ENCODE data around the gene NCR2. TPM values are rescaled to one million over a fixed set of nuclear protein-coding genes. Genes with fewer than 3 reads are reported as not detected.

NCR2 gene
- total and polyA plus RNA-seq, 9 of the 15 experiments (the other 6 are each of a cell fraction or from before 2014, with no cell fraction given) = not detected

DNA sequence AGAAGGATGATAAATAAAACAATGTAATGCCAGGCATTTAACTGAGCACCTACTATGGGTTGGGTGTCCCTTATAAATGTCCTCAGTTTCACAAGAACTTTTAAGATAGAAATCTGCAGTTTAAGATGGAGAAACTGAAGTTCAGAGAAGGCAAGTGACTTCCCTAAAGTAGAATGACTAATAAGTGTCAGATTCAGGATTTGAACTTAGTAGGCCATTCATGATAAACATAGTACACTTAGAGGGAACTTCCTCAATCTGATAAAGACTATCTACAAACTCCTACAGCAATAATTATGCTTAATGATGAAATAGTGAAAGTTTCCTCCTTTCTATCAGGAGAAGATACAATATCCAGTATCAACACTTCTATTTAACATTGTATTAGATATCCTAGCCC, 43.9 kb downstream of the NCR2 start:
- no TSS peak for BruUV-seq (replicated peaks)
- H3K36me3 ChIP-seq (ENCODE audit: control insufficient read depth, insufficient read depth, low read length) = no peaks in the 10 kb centered on the region
- H2AFZ ChIP-seq (ENCODE audit: low read depth, low read length) = no peak overlapping the region
- in situ Hi-C loops (cut with MboI) = no loop called here
- no peak for FAIRE-seq
- H3K4me1 ChIP-seq (replicated peaks in 1 of 2; ENCODE audit: control insufficient read depth in 2 of 2, insufficient read depth in 2 of 2, low read length in 2 of 2) = peaks cover 0 to 2% of the 10 kb centered on the region in 2 experiments; a peak in 2 of 5 replicates
- H3K9ac ChIP-seq (ENCODE audit: insufficient read depth in 1 of 2, low read depth in 2 of 2, low read length in 2 of 2) = no peak overlapping the region
- intact Hi-C loops (cut with micrococcal nuclease) = no loop called here
- H3K9me1 ChIP-seq (ENCODE audit: control insufficient read depth, insufficient read depth, low read length) = no peaks in the 10 kb centered on the region
- H3K79me2 ChIP-seq (ENCODE audit: control insufficient read depth, insufficient read depth, low read length) = no peaks in the 10 kb centered on the region
- no peak overlapping the region for H3K4me3 ChIP-seq
- no peaks in the 10 kb centered on the region for H3K9me3 ChIP-seq (replicated peaks; ENCODE audit: control insufficient read depth, insufficient read depth, low read depth, low read length)
- peaks cover 24 to 39% of the 10 kb centered on the region in 2 experiments; a peak in 4 of 5 replicates for H3K27me3 ChIP-seq (ENCODE audit: control insufficient read depth in 2 of 2, insufficient read depth in 2 of 2, low read length in 2 of 2)
- ChIA-PET CTCF (ENCODE audit: low intra/inter-chr PET ratio) (interaction anchor here (0.6 kb wide), 1 partner anchor 303 kb away, joined by 4 read pairs; no protein-coding TSS in a partner anchor), POLR2A (no interaction called here)
- peaks cover 3% of the 10 kb centered on the region; the same call in 1 of the 2 replicates for H4K20me1 ChIP-seq (replicated peaks; ENCODE audit: control insufficient read depth, insufficient read depth, low read length)
- DNase-seq (ENCODE audit: extremely low read depth in 1 of 4, low spot score in 3 of 4) = no peak
- H3K4me2 ChIP-seq (ENCODE audit: insufficient read depth, low read length) = no peak overlapping the region
- no peak for ATAC-seq
- H3K27ac ChIP-seq (ENCODE audit: extremely low read depth, low read depth, low read length) = no peak overlapping the region
- TF ChIP-seq RFX7 (CRISPR knock-in tag; IDR thresholded peaks at IDR 0.05) (no peak), RBM34 (IDR thresholded peaks at IDR 0.05; ENCODE audit: borderline replicate concordance, insufficient read depth, low read length) (no peak), NFE2 (IDR thresholded peaks at IDR 0.05; ENCODE audit: low read depth) (no peak), NEUROD1 (IDR thresholded peaks at IDR 0.05; ENCODE audit: borderline replicate concordance, low read depth, low read length, partially characterized antibody) (no peak), ZEB2 (IDR thresholded peaks at IDR 0.05) (no peak), CEBPG (CRISPR knock-in tag; IDR thresholded peaks at IDR 0.05) (no peak), CEBPG (tag; conservative IDR thresholded peaks at IDR 0.05 in 1 of 2, IDR thresholded peaks at IDR 0.05 in 1 of 2) (0 out of 4 replicates have a peak, but pooled peaks have one; percentile 26 to 40), ZNF583 (CRISPR knock-in tag; IDR thresholded peaks at IDR 0.05) (no peak), ZNF586 (CRISPR knock-in tag; conservative IDR thresholded peaks at IDR 0.05) (no peak), ZBTB1 (CRISPR knock-in tag; IDR thresholded peaks at IDR 0.05; ENCODE audit: borderline replicate concordance, low read depth) (no peak), FOSL1 (tag; conservative IDR thresholded peaks at IDR 0.05) (0 out of 2 replicates have a peak, but pooled peaks have one; percentile 24), TOE1 (IDR thresholded peaks at IDR 0.05; ENCODE audit: borderline replicate concordance) (no peak), TOE1 (CRISPR knock-in tag; IDR thresholded peaks at IDR 0.05; ENCODE audit: borderline replicate concordance, low read depth) (no peak), RBM25 (IDR thresholded peaks at IDR 0.05; ENCODE audit: low read depth, low read length, severe bottlenecking) (peak; percentile 15), CHD1 (IDR thresholded peaks at IDR 0.05; ENCODE audit: low read length) (no peak), ZNF444 (CRISPR knock-in tag; IDR thresholded peaks at IDR 0.05) (no peak)
- TF ChIP-seq, protein P1, sequence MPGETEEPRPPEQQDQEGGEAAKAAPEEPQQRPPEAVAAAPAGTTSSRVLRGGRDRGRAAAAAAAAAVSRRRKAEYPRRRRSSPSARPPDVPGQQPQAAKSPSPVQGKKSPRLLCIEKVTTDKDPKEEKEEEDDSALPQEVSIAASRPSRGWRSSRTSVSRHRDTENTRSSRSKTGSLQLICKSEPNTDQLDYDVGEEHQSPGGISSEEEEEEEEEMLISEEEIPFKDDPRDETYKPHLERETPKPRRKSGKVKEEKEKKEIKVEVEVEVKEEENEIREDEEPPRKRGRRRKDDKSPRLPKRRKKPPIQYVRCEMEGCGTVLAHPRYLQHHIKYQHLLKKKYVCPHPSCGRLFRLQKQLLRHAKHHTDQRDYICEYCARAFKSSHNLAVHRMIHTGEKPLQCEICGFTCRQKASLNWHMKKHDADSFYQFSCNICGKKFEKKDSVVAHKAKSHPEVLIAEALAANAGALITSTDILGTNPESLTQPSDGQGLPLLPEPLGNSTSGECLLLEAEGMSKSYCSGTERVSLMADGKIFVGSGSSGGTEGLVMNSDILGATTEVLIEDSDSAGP (CRISPR knock-in tag; IDR thresholded peaks at IDR 0.05) = no peak
- TF ChIP-seq, protein P2, sequence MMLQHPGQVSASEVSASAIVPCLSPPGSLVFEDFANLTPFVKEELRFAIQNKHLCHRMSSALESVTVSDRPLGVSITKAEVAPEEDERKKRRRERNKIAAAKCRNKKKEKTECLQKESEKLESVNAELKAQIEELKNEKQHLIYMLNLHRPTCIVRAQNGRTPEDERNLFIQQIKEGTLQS (IDR thresholded peaks at IDR 0.05) = 0 out of 2 replicates have a peak, but pooled peaks have one; percentile 9
- TF ChIP-seq, protein P2 (CRISPR knock-in tag; conservative IDR thresholded peaks at IDR 0.05) = no peak
- TF ChIP-seq, protein P3, sequence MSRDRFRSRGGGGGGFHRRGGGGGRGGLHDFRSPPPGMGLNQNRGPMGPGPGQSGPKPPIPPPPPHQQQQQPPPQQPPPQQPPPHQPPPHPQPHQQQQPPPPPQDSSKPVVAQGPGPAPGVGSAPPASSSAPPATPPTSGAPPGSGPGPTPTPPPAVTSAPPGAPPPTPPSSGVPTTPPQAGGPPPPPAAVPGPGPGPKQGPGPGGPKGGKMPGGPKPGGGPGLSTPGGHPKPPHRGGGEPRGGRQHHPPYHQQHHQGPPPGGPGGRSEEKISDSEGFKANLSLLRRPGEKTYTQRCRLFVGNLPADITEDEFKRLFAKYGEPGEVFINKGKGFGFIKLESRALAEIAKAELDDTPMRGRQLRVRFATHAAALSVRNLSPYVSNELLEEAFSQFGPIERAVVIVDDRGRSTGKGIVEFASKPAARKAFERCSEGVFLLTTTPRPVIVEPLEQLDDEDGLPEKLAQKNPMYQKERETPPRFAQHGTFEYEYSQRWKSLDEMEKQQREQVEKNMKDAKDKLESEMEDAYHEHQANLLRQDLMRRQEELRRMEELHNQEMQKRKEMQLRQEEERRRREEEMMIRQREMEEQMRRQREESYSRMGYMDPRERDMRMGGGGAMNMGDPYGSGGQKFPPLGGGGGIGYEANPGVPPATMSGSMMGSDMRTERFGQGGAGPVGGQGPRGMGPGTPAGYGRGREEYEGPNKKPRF (IDR thresholded peaks at IDR 0.05; ENCODE audit: low read depth, low read length) = no peak
